DOHH2 (cell line): Measurements from ENCODE around the gene SLC50A1.
"Not testable (repeated sequence)": the region's sequence is repeated elsewhere in the genome, so short reads cannot be mapped to it uniquely, and the experiment has no call there.

Experiments used
- H3F3A ChIP-seq: fragments of 200-600 bp; sonication (generic), shearing (Covaris generic); 2 replicates; pipeline ENCODE4 v1.6.0; 2016; ENCODE audit warnings: antibody characterized with exemption, mild to moderate bottlenecking; ENCODE audit not compliant: control insufficient read depth, insufficient read depth
- H3K27ac ChIP-seq: fragments of 200-600 bp; sonication (generic); 2 replicates; pipeline ENCODE4 v1.5.1; 2014; ENCODE audit warnings: low read depth, mild to moderate bottlenecking, low read length, moderate library complexity
- H3K27me3 ChIP-seq: fragments of 200-600 bp; sonication (generic); 2 replicates; pipeline ENCODE4 v1.6.1; 2014; ENCODE audit warnings: mild to moderate bottlenecking, low read length, mixed read lengths; ENCODE audit not compliant: control insufficient read depth
- H3K36me3 ChIP-seq: fragments of 200-600 bp; sonication (generic); 2 replicates; pipeline ENCODE4 v1.6.1; 2014; ENCODE audit warnings: mild to moderate bottlenecking, low read length, moderate library complexity, mixed read lengths; ENCODE audit not compliant: control insufficient read depth
- H3K4me1 ChIP-seq: fragments of 200-600 bp; sonication (generic); 2 replicates; pipeline ENCODE4 v1.6.1; 2014; ENCODE audit warnings: mild to moderate bottlenecking, low read length, mixed read lengths; ENCODE audit not compliant: control insufficient read depth
- H3K4me2 ChIP-seq: fragments of 200-600 bp; sonication (generic); 2 replicates; pipeline ENCODE4 v1.6.0; 2014; ENCODE audit warnings: mild to moderate bottlenecking, low read length, moderate library complexity
- H3K4me3 ChIP-seq: fragments of 200-600 bp; sonication (generic); 2 replicates; pipeline ENCODE4 v1.5.1; 2014; ENCODE audit warnings: mild to moderate bottlenecking, low read length, mixed read lengths
- H3K79me2 ChIP-seq: fragments of 200-600 bp; sonication (generic); 2 replicates; pipeline ENCODE4 v1.6.1; 2014; ENCODE audit warnings: mild to moderate bottlenecking, low read length, mixed read lengths; ENCODE audit not compliant: control insufficient read depth
- H3K9me2 ChIP-seq: fragments of 200-600 bp; sonication (generic); replicated peaks from 2 replicates; pipeline ENCODE4 v1.6.1; 2014; ENCODE audit warnings: mild to moderate bottlenecking, low read length, mixed read lengths; ENCODE audit not compliant: control insufficient read depth
- H3K9me3 ChIP-seq: fragments of 200-600 bp; sonication (generic); 2 replicates; pipeline ENCODE4 v1.6.1; 2014; ENCODE audit warnings: antibody characterized with exemption, low read length, mixed read lengths; ENCODE audit not compliant: control insufficient read depth, insufficient read depth
- H4K20me1 ChIP-seq: fragments of 200-600 bp; sonication (generic); 2 replicates; pipeline ENCODE4 v1.6.0; 2014; ENCODE audit warnings: low read depth, mild to moderate bottlenecking, antibody characterized with exemption, low read length, moderate library complexity; ENCODE audit not compliant: control insufficient read depth, insufficient read depth
- EZH2phosphoT487 ChIP-seq: fragments of 200-600 bp; sonication (generic); IDR thresholded peaks from 2 replicates; pipeline ENCODE4 v1.6.1; 2017; ENCODE audit warnings: borderline replicate concordance, mild to moderate bottlenecking, antibody characterized with exemption, low read length, moderate library complexity, mixed read lengths
- TF ChIP-seq, protein P1 (sequence below): fragments of 200-600 bp; sonication (generic); IDR thresholded peaks from one replicate; pipeline ENCODE4 v1.5.1; 2014; ENCODE audit warnings: antibody characterized with exemption, mild to moderate bottlenecking, low read depth, low read length; ENCODE audit not compliant: poor library complexity, severe bottlenecking

SLC50A1 gene

DNA sequence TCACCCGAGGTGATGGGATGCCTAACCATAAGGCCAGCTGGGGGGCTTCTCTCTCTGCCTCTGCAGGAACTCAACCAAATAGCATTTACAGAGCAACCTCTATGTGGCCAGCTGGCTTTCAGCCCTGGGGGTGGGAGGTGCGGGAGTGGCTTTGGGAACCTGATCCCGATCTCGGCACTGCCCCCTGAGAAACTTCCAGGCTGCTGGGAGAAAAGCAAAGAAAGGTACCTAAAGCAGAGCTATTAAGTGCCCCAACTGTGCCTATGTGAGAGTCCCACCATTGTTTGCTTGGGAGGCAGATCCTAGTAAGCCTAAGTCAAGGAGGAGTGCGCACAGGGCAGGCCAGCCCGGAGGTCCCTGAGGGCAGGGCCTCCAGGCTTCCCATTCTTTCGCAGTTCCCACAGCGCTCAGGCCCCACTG is 30.4 kb downstream of the SLC50A1 start:
- H3K9me3 ChIP-seq: no peaks in the 10 kb centered on the region
- peaks cover 9% of the 10 kb centered on the region; the same call in 1 of the 2 replicates for H3F3A ChIP-seq
- H3K27ac ChIP-seq: no peak overlapping the region
- H3K9me2 ChIP-seq: no peaks in the 10 kb centered on the region
- H3K4me2 ChIP-seq: peak overlapping the region; percentile 90
- peaks cover 33% of the 10 kb centered on the region for H3K4me1 ChIP-seq
- H3K4me3 ChIP-seq: peak overlapping the region; percentile 14
- no peak for TF ChIP-seq EZH2phosphoT487
- TF ChIP-seq, protein P1, sequence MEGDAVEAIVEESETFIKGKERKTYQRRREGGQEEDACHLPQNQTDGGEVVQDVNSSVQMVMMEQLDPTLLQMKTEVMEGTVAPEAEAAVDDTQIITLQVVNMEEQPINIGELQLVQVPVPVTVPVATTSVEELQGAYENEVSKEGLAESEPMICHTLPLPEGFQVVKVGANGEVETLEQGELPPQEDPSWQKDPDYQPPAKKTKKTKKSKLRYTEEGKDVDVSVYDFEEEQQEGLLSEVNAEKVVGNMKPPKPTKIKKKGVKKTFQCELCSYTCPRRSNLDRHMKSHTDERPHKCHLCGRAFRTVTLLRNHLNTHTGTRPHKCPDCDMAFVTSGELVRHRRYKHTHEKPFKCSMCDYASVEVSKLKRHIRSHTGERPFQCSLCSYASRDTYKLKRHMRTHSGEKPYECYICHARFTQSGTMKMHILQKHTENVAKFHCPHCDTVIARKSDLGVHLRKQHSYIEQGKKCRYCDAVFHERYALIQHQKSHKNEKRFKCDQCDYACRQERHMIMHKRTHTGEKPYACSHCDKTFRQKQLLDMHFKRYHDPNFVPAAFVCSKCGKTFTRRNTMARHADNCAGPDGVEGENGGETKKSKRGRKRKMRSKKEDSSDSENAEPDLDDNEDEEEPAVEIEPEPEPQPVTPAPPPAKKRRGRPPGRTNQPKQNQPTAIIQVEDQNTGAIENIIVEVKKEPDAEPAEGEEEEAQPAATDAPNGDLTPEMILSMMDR: no peak
- H3K79me2 ChIP-seq: no peaks in the 10 kb centered on the region
- H3K27me3 ChIP-seq: no peaks in the 10 kb centered on the region
- H4K20me1 ChIP-seq: no peaks in the 10 kb centered on the region
- H3K36me3 ChIP-seq: peaks cover 20% of the 10 kb centered on the region

DNA sequence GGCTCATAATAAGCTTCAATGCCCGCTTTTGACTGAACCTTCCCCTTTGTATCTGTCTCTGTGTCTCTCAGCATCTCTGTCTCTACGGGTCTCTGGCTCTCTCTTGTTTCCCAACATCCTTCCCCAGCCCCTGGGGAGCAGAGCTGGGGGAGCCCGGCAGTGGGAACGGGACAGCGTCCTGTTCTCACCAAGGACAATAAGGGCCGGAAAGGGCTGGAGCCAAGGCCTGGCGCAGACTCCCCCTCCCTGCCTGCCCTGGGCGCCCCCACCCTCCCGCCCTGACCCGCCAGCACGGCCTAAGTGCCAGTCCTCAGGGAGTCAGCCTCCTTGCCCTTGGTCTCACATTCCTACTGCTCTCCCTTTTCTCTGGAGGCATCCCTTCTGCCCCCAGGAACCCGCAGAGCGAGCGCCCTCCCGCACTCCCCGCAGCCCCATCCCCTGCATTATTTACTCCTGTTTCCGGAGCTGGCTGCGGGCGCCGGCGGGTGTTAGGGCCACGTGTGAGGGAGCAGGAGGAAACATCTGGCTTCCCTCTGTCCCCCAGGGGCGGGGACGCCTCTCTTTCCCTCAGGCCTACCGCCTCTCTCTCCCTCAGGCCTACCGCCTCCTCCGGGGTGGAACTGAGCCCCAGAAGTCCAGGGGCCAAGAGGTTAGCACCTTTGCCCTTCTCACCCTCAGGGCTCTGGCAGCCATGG is 31.0 kb downstream of the SLC50A1 start:
- no peaks in the 10 kb centered on the region for H3K9me3 ChIP-seq
- no peaks in the 10 kb centered on the region for H3K9me2 ChIP-seq
- H3K36me3 ChIP-seq: peaks cover 25% of the 10 kb centered on the region
- TF ChIP-seq, protein P1: no peak
- TF ChIP-seq EZH2phosphoT487: no peak
- H3K27me3 ChIP-seq: no peaks in the 10 kb centered on the region
- no peaks in the 10 kb centered on the region for H4K20me1 ChIP-seq
- peaks cover 9% of the 10 kb centered on the region; the same call in 1 of the 2 replicates for H3F3A ChIP-seq
- H3K27ac ChIP-seq: peak overlapping the region; percentile 53
- H3K79me2 ChIP-seq: peaks cover 5% of the 10 kb centered on the region
- peak overlapping the region; percentile 90 for H3K4me2 ChIP-seq
- H3K4me3 ChIP-seq: peak overlapping the region; percentile 70
- peaks cover 33% of the 10 kb centered on the region for H3K4me1 ChIP-seq

DNA sequence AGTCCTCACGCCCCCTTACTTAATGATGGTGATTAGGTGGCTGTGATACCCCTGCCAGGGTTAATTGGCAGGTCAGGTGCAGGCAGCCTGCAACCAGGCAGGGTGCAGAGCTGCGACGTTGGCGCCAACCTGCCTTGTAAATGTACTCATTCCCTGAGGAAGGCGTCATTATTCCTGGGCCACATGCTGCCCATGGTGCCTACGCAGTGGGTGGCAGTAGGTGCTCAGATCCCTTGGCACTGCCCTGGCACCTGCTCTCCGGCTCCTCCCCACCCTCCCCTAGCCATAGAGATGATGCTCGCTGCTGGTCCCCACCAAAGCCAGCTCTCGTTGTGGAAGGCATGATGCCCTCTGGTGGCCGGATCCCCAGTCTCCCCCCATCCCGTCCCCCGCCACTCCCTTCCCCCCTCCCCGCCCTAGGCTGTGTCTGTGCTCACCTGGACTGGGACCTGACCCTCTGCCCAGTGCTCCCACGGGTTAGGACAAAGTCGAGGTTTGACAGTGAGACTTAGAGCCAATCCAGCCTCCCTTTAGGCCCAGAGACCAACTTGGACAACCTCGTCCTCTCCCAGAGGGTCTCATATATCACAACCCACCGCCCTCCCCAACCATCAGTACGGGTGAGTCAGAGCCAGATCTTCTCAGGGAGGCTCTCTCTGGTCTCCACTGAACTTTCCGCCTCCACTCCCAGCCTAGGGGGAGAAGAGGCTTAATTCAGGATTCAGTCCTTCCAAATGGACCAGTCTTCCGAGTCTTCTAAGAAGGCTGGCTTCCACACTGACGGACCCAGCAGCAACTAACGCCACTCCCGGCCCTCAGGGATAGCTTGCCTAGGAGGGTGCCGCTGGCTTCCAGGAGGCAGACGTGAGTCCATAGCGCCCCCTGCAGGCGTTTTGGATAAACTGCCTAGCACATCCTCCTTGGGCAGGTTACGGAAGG is 31.8 kb downstream of the SLC50A1 start:
- Histone ChIP-seq H3K9me2 (no peaks in the 10 kb centered on the region), H3K9me3 (no peaks in the 10 kb centered on the region), H4K20me1 (no peaks in the 10 kb centered on the region), H3K27ac (peak overlapping the region; percentile 53), H3K27me3 (no peaks in the 10 kb centered on the region), H3F3A (peaks cover 6% of the 10 kb centered on the region; the same call in 1 of the 2 replicates), H3K4me1 (peaks cover 41% of the 10 kb centered on the region), H3K4me3 (peak overlapping the region; percentile 70), H3K4me2 (peak overlapping the region; percentile 90), H3K36me3 (peaks cover 25% of the 10 kb centered on the region), H3K79me2 (peaks cover 13% of the 10 kb centered on the region)
- TF ChIP-seq, protein P1: peak; percentile 94
- TF ChIP-seq EZH2phosphoT487: no peak

DNA sequence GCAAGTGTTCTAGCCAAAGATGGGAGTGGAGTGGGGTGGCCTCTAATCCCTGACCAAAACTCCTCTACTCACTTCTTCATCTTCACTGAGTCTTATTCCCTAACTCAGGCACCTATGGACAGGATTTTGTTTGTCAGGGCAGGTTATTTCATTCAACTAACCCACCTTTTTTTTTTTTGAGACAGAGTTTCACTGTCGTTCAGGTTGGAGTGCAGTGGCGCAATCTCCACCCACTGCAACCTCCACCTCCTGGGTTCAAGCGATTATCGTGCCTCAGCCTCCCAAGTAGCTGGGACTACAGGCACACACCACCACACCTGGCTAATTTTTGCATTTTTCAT is 32.4 kb downstream of the SLC50A1 start:
- H3F3A ChIP-seq, H3K9me3 ChIP-seq, H3K27ac ChIP-seq, H3K4me3 ChIP-seq, H3K9me2 ChIP-seq, H4K20me1 ChIP-seq, H3K27me3 ChIP-seq: not testable (repeated sequence)
- Histone ChIP-seq H3K79me2 (peaks cover 20% of the 10 kb centered on the region), H3K4me2 (peak overlapping the region; percentile 90), H3K36me3 (peaks cover 30% of the 10 kb centered on the region), H3K4me1 (peaks cover 42% of the 10 kb centered on the region)
